Upper lobe of right lung (tissue), 1 donor: ENCODE data around the gene TENT4A. TPM values are rescaled to one million over a fixed set of nuclear protein-coding genes. Genes with fewer than 3 reads are reported as not detected.

Experiments used
- ATAC-seq: fragments of 200-7000 bp; cut with Tn5 transposase; one replicate; pipeline ENCODE4 v1.9.1; 2020; ENCODE audit warnings: mild to moderate bottlenecking, moderate library complexity
- DNase-seq: peaks from one replicate; pipeline ENCODE4 v3.0.0-alpha.2; 2020
- H3K27ac ChIP-seq: fragments of 200-600 bp; one replicate; pipeline ENCODE4 v1.8.0; 2022
- H3K27me3 ChIP-seq: fragments of 200-600 bp; one replicate; pipeline ENCODE4 v1.8.0; 2022; ENCODE audit warnings: mild to moderate bottlenecking
- H3K36me3 ChIP-seq: fragments of 200-600 bp; one replicate; pipeline ENCODE4 v1.8.0; 2022
- H3K4me1 ChIP-seq: fragments of 200-600 bp; one replicate; pipeline ENCODE4 v1.8.0; 2022
- H3K4me3 ChIP-seq: fragments of 200-600 bp; one replicate; pipeline ENCODE4 v1.8.0; 2022; ENCODE audit warnings: mild to moderate bottlenecking
- H3K9me3 ChIP-seq: fragments of 200-600 bp; one replicate; pipeline ENCODE4 v1.8.0; 2022
- intact Hi-C: fragments of 100-400 bp; cut with DNase I; formaldehyde crosslinking; loops from one replicate; pipeline ENCODE4 v1.11.0; 2022
- total RNA-seq: library from RNA; stranded (reverse); fragmentation: NEBNext Ultra II Directional; extraction: Animal tissue kit (Norgen Biotek cat#: 25700); gene quantifications from one replicate; pipeline ENCODE4 v1.2.1, GENCODE V29; 2021
- TF ChIP-seq, protein P1 (sequence below): fragments of 200-600 bp; IDR thresholded peaks from one replicate; pipeline ENCODE4 v1.8.0; 2022; ENCODE audit warnings: antibody characterized with exemption
- donor health status: DM: no; HTN: yes; CAD: no; lungs with severe emphysema.

Gene TENT4A
- total RNA-seq, 1 donor from 2014 or later, result 19.9 TPM

DNA sequence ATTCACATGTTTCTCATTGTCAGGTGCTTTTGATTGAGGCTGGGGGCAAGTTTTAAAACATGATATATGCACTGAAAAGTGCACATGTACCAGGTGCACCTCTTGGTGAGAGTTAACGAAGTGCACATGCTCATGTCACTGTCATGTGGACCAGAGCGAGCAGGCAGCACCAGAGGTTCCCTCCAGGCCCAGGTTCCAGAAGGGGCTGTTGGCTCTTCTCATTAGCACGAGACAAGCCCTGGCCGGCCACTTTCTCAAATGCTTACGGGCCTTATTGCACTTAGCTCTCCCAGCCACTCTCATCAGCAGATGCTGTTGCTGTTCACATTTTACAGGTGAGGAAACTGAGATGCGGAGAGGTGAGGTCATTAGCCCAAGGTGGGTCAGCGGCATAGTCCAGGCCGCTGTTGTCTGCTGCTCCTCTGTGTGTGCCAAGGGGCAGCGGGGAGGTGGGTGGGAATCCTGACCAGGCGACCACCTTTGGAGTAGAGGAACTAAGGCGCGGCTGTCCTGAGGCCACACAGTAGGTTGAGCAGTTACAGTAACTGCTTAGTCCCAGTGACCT, 27.4 kb downstream of the TENT4A start:
- Histone ChIP-seq H3K36me3 (peaks cover 69% of the 10 kb centered on the region), H3K9me3 (no peaks in the 10 kb centered on the region), H3K4me1 (no peaks in the 10 kb centered on the region), H3K27ac (no peak overlapping the region), H3K4me3 (no peak overlapping the region), H3K27me3 (no peaks in the 10 kb centered on the region)
- intact Hi-C loops, result loop anchor here (10.0 kb wide), 1 partner anchor 106 kb away; the partner anchor contains the start of genes NSUN2 and SRD5A1
- no peak for ATAC-seq
- peak; percentile 35 for DNase-seq
- TF ChIP-seq, protein P1, sequence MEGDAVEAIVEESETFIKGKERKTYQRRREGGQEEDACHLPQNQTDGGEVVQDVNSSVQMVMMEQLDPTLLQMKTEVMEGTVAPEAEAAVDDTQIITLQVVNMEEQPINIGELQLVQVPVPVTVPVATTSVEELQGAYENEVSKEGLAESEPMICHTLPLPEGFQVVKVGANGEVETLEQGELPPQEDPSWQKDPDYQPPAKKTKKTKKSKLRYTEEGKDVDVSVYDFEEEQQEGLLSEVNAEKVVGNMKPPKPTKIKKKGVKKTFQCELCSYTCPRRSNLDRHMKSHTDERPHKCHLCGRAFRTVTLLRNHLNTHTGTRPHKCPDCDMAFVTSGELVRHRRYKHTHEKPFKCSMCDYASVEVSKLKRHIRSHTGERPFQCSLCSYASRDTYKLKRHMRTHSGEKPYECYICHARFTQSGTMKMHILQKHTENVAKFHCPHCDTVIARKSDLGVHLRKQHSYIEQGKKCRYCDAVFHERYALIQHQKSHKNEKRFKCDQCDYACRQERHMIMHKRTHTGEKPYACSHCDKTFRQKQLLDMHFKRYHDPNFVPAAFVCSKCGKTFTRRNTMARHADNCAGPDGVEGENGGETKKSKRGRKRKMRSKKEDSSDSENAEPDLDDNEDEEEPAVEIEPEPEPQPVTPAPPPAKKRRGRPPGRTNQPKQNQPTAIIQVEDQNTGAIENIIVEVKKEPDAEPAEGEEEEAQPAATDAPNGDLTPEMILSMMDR, result no peak

DNA sequence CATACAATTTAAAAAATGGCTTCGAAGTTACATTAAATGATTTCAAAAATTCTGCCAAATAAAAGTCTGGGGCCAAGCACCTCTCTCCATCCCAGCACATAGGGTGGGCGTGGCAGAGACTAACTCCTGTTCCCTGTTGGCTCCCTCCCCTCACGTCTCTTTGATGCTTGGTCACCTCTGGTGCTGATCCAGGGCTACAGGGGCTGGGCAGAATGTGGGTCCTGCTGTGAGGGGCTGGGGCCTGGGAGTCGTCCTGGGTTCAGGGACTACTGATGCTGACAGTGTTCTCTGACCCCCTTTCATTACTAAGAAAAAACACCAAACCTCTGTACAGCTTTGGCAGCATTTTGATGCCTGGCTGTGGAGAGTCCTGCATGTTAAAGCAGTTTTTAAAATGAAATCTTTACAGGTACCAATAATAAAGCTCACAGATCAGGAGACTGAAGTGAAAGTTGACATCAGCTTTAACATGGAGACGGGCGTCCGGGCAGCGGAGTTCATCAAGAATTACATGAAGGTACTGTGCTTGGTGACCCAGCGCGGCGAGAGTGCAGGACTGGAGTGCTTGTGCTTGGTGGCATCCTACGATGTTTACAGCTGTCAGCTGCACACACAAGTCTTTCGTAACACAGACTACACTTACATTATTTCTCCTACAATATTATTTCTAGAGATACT, 29.0 kb downstream of the TENT4A start:
- no peaks in the 10 kb centered on the region for H3K9me3 ChIP-seq
- ATAC-seq (no peak), DNase-seq (peak; percentile 33)
- no peak overlapping the region for H3K27ac ChIP-seq
- H3K27me3 ChIP-seq, result no peaks in the 10 kb centered on the region
- no peaks in the 10 kb centered on the region for H3K4me1 ChIP-seq
- no peak overlapping the region for H3K4me3 ChIP-seq
- TF ChIP-seq, protein P1, result no peak
- peaks cover 84% of the 10 kb centered on the region for H3K36me3 ChIP-seq
- intact Hi-C loops, result loop anchor here (10.0 kb wide), 1 partner anchor 107 kb away; the partner anchor contains the start of genes NSUN2 and SRD5A1

DNA sequence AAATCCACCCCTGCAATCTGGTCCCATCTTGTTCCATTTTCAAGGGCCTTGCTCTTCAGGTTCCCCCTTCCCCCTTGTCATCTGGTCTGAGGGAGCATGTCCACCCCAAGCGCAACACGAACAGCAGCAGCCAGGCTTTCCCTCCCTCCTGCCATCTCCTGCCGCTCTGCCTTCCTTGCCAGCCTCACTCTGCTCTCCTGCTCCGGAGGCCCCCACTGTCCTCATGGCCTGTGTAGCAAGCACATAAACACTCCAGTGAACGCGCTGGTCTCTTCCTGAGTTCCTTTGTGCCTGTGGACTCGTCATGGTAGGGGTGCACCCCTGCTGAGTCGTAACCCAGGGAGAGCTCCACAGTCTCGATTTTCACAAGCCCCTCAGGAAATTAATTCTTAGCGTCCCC, 29.9 kb downstream of the TENT4A start:
- Histone ChIP-seq H3K27ac (no peak overlapping the region), H3K36me3 (peaks cover 86% of the 10 kb centered on the region), H3K4me3 (no peak overlapping the region), H3K27me3 (no peaks in the 10 kb centered on the region), H3K9me3 (no peaks in the 10 kb centered on the region), H3K4me1 (no peaks in the 10 kb centered on the region)
- TF ChIP-seq, protein P1, result no peak
- intact Hi-C loops, result loop anchor here (10.0 kb wide), 1 partner anchor 108 kb away; the partner anchor contains the start of genes NSUN2 and SRD5A1
- ATAC-seq (no peak), DNase-seq (no peak)

DNA sequence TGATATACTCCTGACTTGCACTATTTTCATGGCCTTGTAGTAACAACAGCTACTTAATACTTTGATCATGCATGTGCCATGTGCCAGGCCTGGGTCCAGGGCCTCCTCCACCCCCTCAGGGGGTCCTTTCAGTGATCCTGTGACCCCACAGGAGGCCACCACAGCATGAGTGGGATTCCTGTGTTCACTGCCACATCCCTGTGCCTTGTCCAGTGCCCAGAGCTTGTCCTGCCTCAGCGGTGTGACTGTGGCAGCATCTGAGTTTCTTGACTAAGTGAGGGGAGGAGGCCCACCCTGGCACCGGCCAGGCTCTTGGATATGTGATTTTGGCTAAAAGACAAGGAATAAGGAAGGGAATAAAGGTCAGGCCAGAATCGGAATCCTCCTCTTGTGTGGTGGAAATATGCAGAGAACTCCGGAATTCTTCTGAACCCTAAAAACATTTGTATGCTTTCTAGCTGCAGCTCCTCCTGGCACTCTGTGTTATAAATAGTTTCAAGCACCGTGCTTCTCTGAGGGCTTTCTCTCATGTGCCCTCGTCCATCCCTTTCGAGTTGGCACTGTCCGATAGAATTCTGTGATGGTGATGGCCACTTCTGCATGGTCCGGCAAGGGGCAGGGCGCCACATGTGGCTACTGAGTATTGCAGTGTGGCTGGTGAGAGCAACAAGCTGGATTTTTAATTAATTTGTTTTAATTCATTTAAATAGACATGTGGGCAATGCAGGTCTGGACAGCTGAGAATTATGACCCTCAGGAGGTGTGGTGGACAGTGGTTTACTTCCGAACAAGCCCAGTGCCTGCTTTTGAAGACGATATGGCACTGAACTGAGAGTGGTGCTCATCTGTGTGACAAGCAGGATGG, 31.8 kb downstream of the TENT4A start:
- Histone ChIP-seq H3K36me3 (peaks cover 86% of the 10 kb centered on the region), H3K9me3 (no peaks in the 10 kb centered on the region), H3K4me3 (no peak overlapping the region), H3K27ac (no peak overlapping the region), H3K27me3 (no peaks in the 10 kb centered on the region), H3K4me1 (no peaks in the 10 kb centered on the region)
- ATAC-seq (no peak), DNase-seq (peak; percentile 36)
- intact Hi-C loops, result loop anchor here (10.0 kb wide), 1 partner anchor 110 kb away; the partner anchor contains the start of genes NSUN2 and SRD5A1
- TF ChIP-seq, protein P1, result no peak

DNA sequence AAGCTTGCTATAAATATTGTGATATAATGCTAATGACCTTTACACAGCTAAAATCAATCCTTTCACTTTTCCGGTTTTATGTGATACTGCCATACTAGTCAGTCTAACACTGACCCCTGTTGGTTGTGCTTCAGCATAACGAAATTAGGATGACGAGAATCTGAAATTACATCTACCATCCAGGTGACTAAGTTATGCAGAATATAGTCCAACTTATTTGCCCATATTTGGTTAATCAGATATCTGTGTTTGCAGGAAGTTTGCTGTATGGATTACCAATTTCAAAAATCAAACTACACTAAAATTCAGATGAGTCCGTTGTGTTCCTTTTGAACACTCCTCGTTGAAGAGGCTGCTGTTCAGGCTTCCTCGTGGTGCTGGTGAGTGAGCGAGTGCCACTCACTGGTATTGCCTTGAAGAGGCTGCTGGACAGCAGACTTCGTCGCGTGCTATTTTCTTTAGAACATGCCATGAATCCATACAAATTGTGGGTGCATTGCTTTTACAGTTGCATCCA, 32.5 kb downstream of the TENT4A start:
- Histone ChIP-seq H3K27ac (no peak overlapping the region), H3K9me3 (no peaks in the 10 kb centered on the region), H3K4me1 (no peaks in the 10 kb centered on the region), H3K36me3 (peaks cover 86% of the 10 kb centered on the region), H3K4me3 (no peak overlapping the region), H3K27me3 (no peaks in the 10 kb centered on the region)
- TF ChIP-seq, protein P1, result peak; percentile 74
- no peak for DNase-seq
- intact Hi-C loops, result loop anchor here (10.0 kb wide), 1 partner anchor 111 kb away; the partner anchor contains the start of genes NSUN2 and SRD5A1
- ATAC-seq, result peak; percentile 75
